PC-3 (cell line): Measurements from ENCODE around the gene FFAR1. TPM values are rescaled to one million over a fixed set of nuclear protein-coding genes. Genes with fewer than 3 reads are reported as not detected.

Experiments
- ATAC-seq: fragments of 200-7000 bp; cut with Tn5 transposase; 2 replicates; pipeline ENCODE4 v1.9.1; 2020; ENCODE audit warnings: mild to moderate bottlenecking, moderate library complexity
- BruUV-seq: library from RNA; stranded (reverse); fragments of 400-500 nt; replicated peaks from 2 replicates; lab custom pipeline; 2021; lab: Mats Ljungman, UMichigan
- CTCF ChIA-PET: fragments of 300-600 bp; sonication (Branson Sonifier 250); formaldehyde crosslinking; loops from one replicate; lab custom pipeline; 2022; ENCODE audit warnings: antibody characterized with exemption; lab: Charles Lee
- POLR2A ChIA-PET: fragments of 300-600 bp; sonication (Branson Sonifier 250); formaldehyde crosslinking; loops from one replicate; lab custom pipeline; 2022; ENCODE audit warnings: antibody characterized with exemption; ENCODE audit not compliant: unreplicated experiment; lab: Charles Lee
- DNase-seq: peaks from one replicate; pipeline ENCODE4 v3.0.0-alpha.2; 2015
- H2AFZ ChIP-seq: fragments of 300-600 bp; sonication (generic); 2 replicates; pipeline ENCODE4 v1.6.0; 2016; ENCODE audit warnings: antibody characterized with exemption, low read length
- H3F3A ChIP-seq: fragments of 300-600 bp; sonication (generic); one replicate; pipeline ENCODE4 v1.6.0; 2017; ENCODE audit warnings: antibody characterized with exemption, low read length, control low read depth, mild to moderate bottlenecking; ENCODE audit not compliant: unreplicated experiment
- H3K27ac ChIP-seq: fragments of 300-600 bp; sonication (generic); 2 replicates; pipeline ENCODE4 v1.5.1; 2016; ENCODE audit warnings: mild to moderate bottlenecking, low read length
- H3K27me3 ChIP-seq: fragments of 300-600 bp; sonication (generic); 2 replicates; pipeline ENCODE4 v1.6.1; 2016; ENCODE audit warnings: low read length, mixed read lengths
- H3K36me3 ChIP-seq: fragments of 300-600 bp; sonication (generic); 2 replicates; pipeline ENCODE4 v1.6.1; 2016; ENCODE audit warnings: low read depth, mixed run types, low read length, mixed read lengths
- H3K4me1 ChIP-seq: fragments of 300-600 bp; sonication (generic); 2 replicates; pipeline ENCODE4 v1.5.1; 2016; ENCODE audit warnings: low read length; ENCODE audit not compliant: insufficient read depth
- H3K4me2 ChIP-seq: fragments of 300-600 bp; sonication (generic); 2 replicates; pipeline ENCODE4 v1.6.0; 2016; ENCODE audit warnings: low read length
- H3K4me3 ChIP-seq: fragments of 300-600 bp; sonication (generic); 2 replicates; pipeline ENCODE4 v1.5.1; 2016; ENCODE audit warnings: mild to moderate bottlenecking, low read length, mixed read lengths
- H3K79me2 ChIP-seq: fragments of 300-600 bp; sonication (generic); 2 replicates; pipeline ENCODE4 v1.6.1; 2017; ENCODE audit warnings: low read length, mixed read lengths
- H3K9ac ChIP-seq: fragments of 300-600 bp; sonication (generic); 2 replicates; pipeline ENCODE4 v1.6.0; 2016; ENCODE audit warnings: mild to moderate bottlenecking, low read length
- H3K9me2 ChIP-seq: fragments of 300-600 bp; sonication (generic); replicated peaks from 2 replicates; pipeline ENCODE4 v1.6.1; 2016; ENCODE audit warnings: mixed run types, low read length, mixed read lengths
- H3K9me3 ChIP-seq: fragments of 300-600 bp; sonication (generic); 2 replicates; pipeline ENCODE4 v1.6.1; 2016; ENCODE audit warnings: low read length, mixed read lengths
- H4K20me1 ChIP-seq: fragments of 300-600 bp; sonication (generic); 2 replicates; pipeline ENCODE4 v1.6.1; 2016; ENCODE audit warnings: low read length, mixed read lengths
- CTCF ChIP-seq: fragments of 300-600 bp; sonication (generic); conservative IDR thresholded peaks from 2 replicates; pipeline ENCODE4 v1.5.1; 2017; ENCODE audit warnings: antibody characterized with exemption, low read depth, mild to moderate bottlenecking, low read length
- EZH2 ChIP-seq: fragments of 300-600 bp; sonication (generic); IDR thresholded peaks from one replicate; pipeline ENCODE4 v1.6.1; 2017; ENCODE audit warnings: antibody characterized with exemption, mild to moderate bottlenecking, low read length; ENCODE audit not compliant: unreplicated experiment
- EZH2phosphoT487 ChIP-seq: fragments of 300-600 bp; sonication (generic); IDR thresholded peaks from 2 replicates; pipeline ENCODE4 v1.6.1; 2018; ENCODE audit warnings: mild to moderate bottlenecking, antibody characterized with exemption, low read length, borderline replicate concordance
- intact Hi-C: fragments of 100-400 bp; cut with micrococcal nuclease; formaldehyde crosslinking; loops from 2 replicates; pipeline ENCODE4 v1.9.0; 2023
- total RNA-seq: library from RNA; depleted of rRNA; stranded (reverse); fragments of >200 nt; gene quantifications from 2 replicates; pipeline ENCODE4 v1.2.3, GENCODE V29; 2014

FFAR1 gene
- total RNA-seq, 1 experiment from 2014 or later, result not detected

GRCh38 chr19:35330475-35330874 is 17.2 kb upstream of the FFAR1 start:
- Histone ChIP-seq H3K4me2 (no peak overlapping the region), H3F3A (no peaks in the 10 kb centered on the region), H3K36me3 (no peaks in the 10 kb centered on the region), H3K4me1 (no peaks in the 10 kb centered on the region), H3K4me3 (no peak overlapping the region), H3K27me3 (no peaks in the 10 kb centered on the region), H3K9ac (no peak overlapping the region), H3K79me2 (no peaks in the 10 kb centered on the region), H3K9me2 (no peaks in the 10 kb centered on the region), H4K20me1 (no peaks in the 10 kb centered on the region), H2AFZ (no peak overlapping the region), H3K9me3 (no peaks in the 10 kb centered on the region), H3K27ac (no peak overlapping the region)
- ChIA-PET POLR2A (no interaction called here), CTCF (no interaction called here)
- ATAC-seq, result no peak
- TF ChIP-seq EZH2phosphoT487 (no peak), CTCF (no peak), EZH2 (no peak)
- intact Hi-C loops, result no loop called here
- DNase-seq, result no peak
- no TSS peak for BruUV-seq

- no peak overlapping the region for H2AFZ ChIP-seq
- TF ChIP-seq EZH2 (no peak), EZH2phosphoT487 (no peak), CTCF (no peak)
- no peak overlapping the region for H3K9ac ChIP-seq
- ChIA-PET CTCF (no interaction called here), POLR2A (no interaction called here)
- no peaks in the 10 kb centered on the region for H3K27me3 ChIP-seq
- H3K9me2 ChIP-seq, result no peaks in the 10 kb centered on the region
- no peaks in the 10 kb centered on the region for H3K79me2 ChIP-seq
- no peak overlapping the region for H3K27ac ChIP-seq
- no peak overlapping the region for H3K4me3 ChIP-seq
- no peak overlapping the region for H3K4me2 ChIP-seq
- H3K9me3 ChIP-seq, result no peaks in the 10 kb centered on the region
- no peaks in the 10 kb centered on the region for H3K4me1 ChIP-seq
- no peaks in the 10 kb centered on the region for H4K20me1 ChIP-seq
- H3F3A ChIP-seq, result no peaks in the 10 kb centered on the region
- no peak for ATAC-seq
- no peaks in the 10 kb centered on the region for H3K36me3 ChIP-seq
- BruUV-seq, result no TSS peak
- intact Hi-C loops, result no loop called here
- no peak for DNase-seq
These were observed 16.0 kb upstream of the FFAR1 start for GRCh38 chr19:35331551-35332214.

- BruUV-seq, result no TSS peak
- no peak for ATAC-seq
These were observed 14.9 kb upstream of the FFAR1 start for GRCh38 chr19:35332817-35333216.

More at GRCh38 chr19:35332817-35333216, 14.9 kb upstream of the FFAR1 start:
- Histone ChIP-seq H3K4me2 (no peak overlapping the region), H2AFZ (no peak overlapping the region), H3K9ac (no peak overlapping the region), H3K9me3 (no peaks in the 10 kb centered on the region), H3K4me3 (no peak overlapping the region), H3K27ac (no peak overlapping the region), H4K20me1 (no peaks in the 10 kb centered on the region), H3K9me2 (no peaks in the 10 kb centered on the region), H3K36me3 (no peaks in the 10 kb centered on the region), H3K4me1 (no peaks in the 10 kb centered on the region), H3K27me3 (no peaks in the 10 kb centered on the region), H3F3A (no peaks in the 10 kb centered on the region), H3K79me2 (no peaks in the 10 kb centered on the region)
- ChIA-PET CTCF (no interaction called here), POLR2A (no interaction called here)
- no peak for TF ChIP-seq CTCF
- no peak for TF ChIP-seq EZH2phosphoT487
- no peak for TF ChIP-seq EZH2
- intact Hi-C loops, result no loop called here
- DNase-seq, result no peak
